ENCODE data around the gene ZNF679.

- no peak for TF ChIP-seq POLR2AphosphoS5 (IDR thresholded peaks at IDR 0.05; ENCODE audit: low read depth, low read length)
- no peak for TF ChIP-seq POLR2A (IDR thresholded peaks at IDR 0.05; ENCODE audit: low read depth, low read length)
Observed at GRCh38 chr7:64308016-64308270, 79.7 kb downstream of the ZNF679 start.
